Upper lobe of right lung (tissue), 1 donor: Measurements from ENCODE around the gene NISCH. TPM values are rescaled to one million over a fixed set of nuclear protein-coding genes. Genes with fewer than 3 reads are reported as not detected.

Experiments used
- ATAC-seq: fragments of 200-7000 bp; cut with Tn5 transposase; one replicate; pipeline ENCODE4 v1.9.1; 2020; ENCODE audit warnings: mild to moderate bottlenecking, moderate library complexity
- DNase-seq: peaks from one replicate; pipeline ENCODE4 v3.0.0-alpha.2; 2020
- H3K27ac ChIP-seq: fragments of 200-600 bp; one replicate; pipeline ENCODE4 v1.8.0; 2022
- H3K27me3 ChIP-seq: fragments of 200-600 bp; one replicate; pipeline ENCODE4 v1.8.0; 2022; ENCODE audit warnings: mild to moderate bottlenecking
- H3K36me3 ChIP-seq: fragments of 200-600 bp; one replicate; pipeline ENCODE4 v1.8.0; 2022
- H3K4me1 ChIP-seq: fragments of 200-600 bp; one replicate; pipeline ENCODE4 v1.8.0; 2022
- H3K4me3 ChIP-seq: fragments of 200-600 bp; one replicate; pipeline ENCODE4 v1.8.0; 2022; ENCODE audit warnings: mild to moderate bottlenecking
- H3K9me3 ChIP-seq: fragments of 200-600 bp; one replicate; pipeline ENCODE4 v1.8.0; 2022
- CTCF ChIP-seq: fragments of 200-600 bp; IDR thresholded peaks from one replicate; pipeline ENCODE4 v1.8.0; 2022; ENCODE audit warnings: antibody characterized with exemption
- intact Hi-C: fragments of 100-400 bp; cut with DNase I; formaldehyde crosslinking; loops from one replicate; pipeline ENCODE4 v1.11.0; 2022
- total RNA-seq: library from RNA; stranded (reverse); fragmentation: NEBNext Ultra II Directional; extraction: Animal tissue kit (Norgen Biotek cat#: 25700); gene quantifications from one replicate; pipeline ENCODE4 v1.2.1, GENCODE V29; 2021
- donor health status: DM: no; HTN: yes; CAD: no; lungs with severe emphysema.

The NISCH gene
- total RNA-seq, 1 donor from 2014 or later = 94.6 TPM

- ATAC-seq = no peak
- Histone ChIP-seq H3K4me1 (peaks cover 20% of the 10 kb centered on the region), H3K36me3 (peaks cover 31% of the 10 kb centered on the region), H3K27me3 (no peaks in the 10 kb centered on the region), H3K9me3 (no peaks in the 10 kb centered on the region), H3K4me3 (no peak overlapping the region), H3K27ac (no peak overlapping the region)
- intact Hi-C loops = no loop called here
- DNase-seq = no peak
- no peak for TF ChIP-seq CTCF
These were observed 13.6 kb downstream of the NISCH start for GRCh38 chr3:52469001-52469400.

- no peaks in the 10 kb centered on the region for H3K27me3 ChIP-seq
- peaks cover 42% of the 10 kb centered on the region for H3K36me3 ChIP-seq
- H3K4me3 ChIP-seq = no peak overlapping the region
- intact Hi-C loops = loop anchor here (10.0 kb wide), 1 partner anchor 54 kb away; no protein-coding TSS in a partner anchor
- H3K4me1 ChIP-seq = peaks cover 20% of the 10 kb centered on the region
- no peak for ATAC-seq
- no peak for TF ChIP-seq CTCF
- DNase-seq = peak; percentile 51
- no peaks in the 10 kb centered on the region for H3K9me3 ChIP-seq
- no peak overlapping the region for H3K27ac ChIP-seq
These were observed 15.5 kb downstream of the NISCH start for GRCh38 chr3:52470920-52471319.

GRCh38 chr3:52471371-52472238 is 16.2 kb downstream of the NISCH start:
- no peak overlapping the region for H3K27ac ChIP-seq
- intact Hi-C loops = loop anchor here (10.0 kb wide), 1 partner anchor 53 kb away; no protein-coding TSS in a partner anchor
- H3K4me1 ChIP-seq = peaks cover 20% of the 10 kb centered on the region
- no peaks in the 10 kb centered on the region for H3K9me3 ChIP-seq
- ATAC-seq (peak; percentile 87), DNase-seq (peak; percentile 88)
- TF ChIP-seq CTCF = peak; percentile 71
- no peak overlapping the region for H3K4me3 ChIP-seq
- H3K36me3 ChIP-seq = peaks cover 48% of the 10 kb centered on the region
- H3K27me3 ChIP-seq = no peaks in the 10 kb centered on the region

- H3K4me1 ChIP-seq = peaks cover 20% of the 10 kb centered on the region
- intact Hi-C loops = loop anchor here (10.0 kb wide), 1 partner anchor 52 kb away; no protein-coding TSS in a partner anchor
- no peaks in the 10 kb centered on the region for H3K27me3 ChIP-seq
- peak; percentile 52 for DNase-seq
- H3K9me3 ChIP-seq = no peaks in the 10 kb centered on the region
- no peak for ATAC-seq
- peaks cover 57% of the 10 kb centered on the region for H3K36me3 ChIP-seq
- TF ChIP-seq CTCF = no peak
- H3K4me3 ChIP-seq = no peak overlapping the region
- no peak overlapping the region for H3K27ac ChIP-seq
These were observed 17.0 kb downstream of the NISCH start for GRCh38 chr3:52472239-52473000.

- H3K4me3 ChIP-seq = no peak overlapping the region
- intact Hi-C loops = loop anchor here (10.0 kb wide), 1 partner anchor 52 kb away; no protein-coding TSS in a partner anchor
- peaks cover 20% of the 10 kb centered on the region for H3K4me1 ChIP-seq
- DNase-seq (no peak), ATAC-seq (no peak)
- TF ChIP-seq CTCF = no peak
- no peaks in the 10 kb centered on the region for H3K9me3 ChIP-seq
- peaks cover 63% of the 10 kb centered on the region for H3K36me3 ChIP-seq
- H3K27me3 ChIP-seq = no peaks in the 10 kb centered on the region
- H3K27ac ChIP-seq = no peak overlapping the region
These were observed 17.6 kb downstream of the NISCH start for GRCh38 chr3:52473026-52473425.
